HUES6 (cell line): ENCODE data around the gene CMC4.

Source experiments
- H3K27ac ChIP-seq: 2 replicates; pipeline ENCODE4 v1.7.0; 2013; ENCODE audit warnings: low read depth, mild to moderate bottlenecking, low read length, inconsistent platforms
- H3K27me3 ChIP-seq: 2 replicates; pipeline ENCODE4 v1.6.1; 2013; ENCODE audit warnings: low read length; ENCODE audit not compliant: control insufficient read depth, insufficient read depth
- H3K36me3 ChIP-seq: 2 replicates; pipeline ENCODE4 v1.6.1; 2013; ENCODE audit warnings: low read length; ENCODE audit not compliant: control insufficient read depth, insufficient read depth
- H3K4me1 ChIP-seq: 2 replicates; pipeline ENCODE4 v1.6.1; 2013; ENCODE audit warnings: low read length; ENCODE audit not compliant: control insufficient read depth, insufficient read depth
- H3K4me3 ChIP-seq: 2 replicates; pipeline ENCODE4 v1.5.1; 2013; ENCODE audit warnings: low read depth, low read length
- H3K9ac ChIP-seq: one replicate; pipeline ENCODE4 v1.6.1; 2013; ENCODE audit warnings: mild to moderate bottlenecking, low read length
- H3K9me3 ChIP-seq: 2 replicates; pipeline ENCODE4 v1.6.1; 2013; ENCODE audit warnings: low read depth, low read length; ENCODE audit not compliant: control insufficient read depth, insufficient read depth

CMC4 gene

DNA sequence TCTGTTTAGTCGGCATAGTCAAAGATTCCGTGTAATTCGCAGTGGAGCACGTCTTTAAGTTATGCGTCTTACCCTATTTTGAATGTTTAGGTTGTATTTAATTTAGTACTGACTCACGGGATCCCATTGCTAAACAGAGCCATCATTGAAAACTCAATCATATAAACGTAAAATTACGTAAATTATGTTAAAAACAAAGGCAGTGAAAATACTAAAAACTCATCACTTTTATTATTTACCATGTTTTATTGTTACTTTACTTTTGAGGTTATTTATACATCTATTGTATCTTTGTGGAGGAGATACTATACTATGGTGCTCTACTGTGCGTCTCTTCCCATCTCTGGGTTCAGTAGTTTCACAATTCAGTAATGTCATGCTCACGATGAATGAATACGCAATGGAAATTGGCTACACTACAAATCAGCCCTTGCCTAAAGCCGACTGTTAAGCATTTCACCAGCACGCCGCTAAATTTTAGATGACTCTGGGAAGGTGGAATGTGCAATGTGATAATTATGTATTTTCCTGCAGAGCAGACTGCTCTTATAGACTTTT lies 43.3 kb downstream of the CMC4 start:
- peak overlapping the region; percentile 80 for H3K4me3 ChIP-seq
- peak overlapping the region; percentile 98 for H3K9ac ChIP-seq
- H3K27ac ChIP-seq: peak overlapping the region; percentile 89; the same call in 1 of the 2 replicates
- no peaks in the 10 kb centered on the region for H3K27me3 ChIP-seq
- peaks cover 5% of the 10 kb centered on the region; the same call in 1 of the 2 replicates for H3K9me3 ChIP-seq
- H3K4me1 ChIP-seq: no peaks in the 10 kb centered on the region
- H3K36me3 ChIP-seq: no peaks in the 10 kb centered on the region

DNA sequence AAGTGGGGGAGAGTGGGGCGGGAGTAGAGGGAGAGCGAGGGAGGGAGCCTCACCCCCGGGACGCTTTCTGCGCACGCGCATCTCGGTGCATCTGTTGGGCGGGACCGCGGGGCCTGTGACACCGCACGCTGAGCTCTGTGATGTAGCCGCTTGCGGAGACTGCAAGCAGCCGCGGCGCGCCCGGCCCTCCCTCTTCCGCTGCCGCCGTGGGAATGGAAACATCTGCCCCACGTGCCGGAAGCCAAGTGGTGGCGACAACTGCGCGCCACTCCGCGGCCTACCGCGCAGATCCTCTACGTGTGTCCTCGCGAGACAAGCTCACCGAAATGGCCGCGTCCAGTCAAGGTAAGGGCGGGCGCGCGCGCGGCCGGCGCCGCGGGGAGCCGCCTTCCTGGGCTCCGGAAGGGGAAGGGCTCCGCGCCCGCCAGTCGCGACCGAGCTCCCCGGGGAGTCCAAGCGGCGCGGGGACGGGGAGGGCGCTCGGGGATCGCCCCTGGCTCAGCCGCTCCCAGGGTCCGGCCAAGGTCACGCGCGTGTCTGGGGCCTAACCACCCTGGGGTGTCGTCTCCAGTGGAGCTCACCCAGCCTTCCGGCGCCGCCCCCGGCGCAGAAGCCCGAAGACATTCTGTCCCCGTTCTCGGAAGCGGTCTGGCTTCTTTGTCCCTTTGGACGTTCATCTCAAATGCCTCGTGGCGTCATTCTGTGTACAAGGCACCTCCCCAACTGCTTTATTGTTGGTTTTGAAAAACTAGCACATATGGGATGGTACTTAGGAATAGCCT lies 44.0 kb downstream of the CMC4 start, which contains the start of gene FUNDC2:
FUNDC2 (plus strand) TSS at position 118 of the 782 bp plus-strand sequence; CDS start at position 213, 95 bp downstream.
- no peaks in the 10 kb centered on the region; the same call in 1 of the 2 replicates for H3K4me1 ChIP-seq
- H3K9ac ChIP-seq: peak within 1 kb of the TSS; percentile 98
- H3K27ac ChIP-seq: peak within 1 kb of the TSS; percentile 89; the same call in 1 of the 2 replicates
- peaks cover 5% of the 10 kb centered on the region; the same call in 1 of the 2 replicates for H3K9me3 ChIP-seq
- H3K4me3 ChIP-seq: peak within 1 kb of the TSS; percentile 80
- no peaks in the 10 kb centered on the region; the same call in 1 of the 2 replicates for H3K27me3 ChIP-seq
- H3K36me3 ChIP-seq: no peaks in the 10 kb centered on the region

DNA sequence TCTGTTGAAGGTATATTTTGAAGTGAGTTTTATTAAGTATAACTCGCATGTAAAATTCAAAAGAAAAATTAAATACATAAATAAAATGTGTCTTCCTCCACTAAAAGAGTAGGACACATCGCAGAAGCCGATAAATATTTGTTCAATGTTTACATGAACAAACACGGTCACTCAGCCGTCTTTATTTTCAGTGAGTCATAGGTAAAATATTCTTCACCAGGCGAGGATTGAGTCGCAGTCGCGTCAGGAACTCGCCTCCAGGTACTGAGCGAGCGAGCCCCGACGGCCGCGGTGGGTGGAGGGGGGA lies 44.6 kb downstream of the CMC4 start:
- Histone ChIP-seq H3K9ac (peak overlapping the region; percentile 98), H3K36me3 (no peaks in the 10 kb centered on the region), H3K27me3 (no peaks in the 10 kb centered on the region; the same call in 1 of the 2 replicates), H3K9me3 (peaks cover 5% of the 10 kb centered on the region; the same call in 1 of the 2 replicates), H3K4me1 (no peaks in the 10 kb centered on the region; the same call in 1 of the 2 replicates), H3K27ac (peak overlapping the region; percentile 68; the same call in 1 of the 2 replicates), H3K4me3 (peak overlapping the region; percentile 80)

DNA sequence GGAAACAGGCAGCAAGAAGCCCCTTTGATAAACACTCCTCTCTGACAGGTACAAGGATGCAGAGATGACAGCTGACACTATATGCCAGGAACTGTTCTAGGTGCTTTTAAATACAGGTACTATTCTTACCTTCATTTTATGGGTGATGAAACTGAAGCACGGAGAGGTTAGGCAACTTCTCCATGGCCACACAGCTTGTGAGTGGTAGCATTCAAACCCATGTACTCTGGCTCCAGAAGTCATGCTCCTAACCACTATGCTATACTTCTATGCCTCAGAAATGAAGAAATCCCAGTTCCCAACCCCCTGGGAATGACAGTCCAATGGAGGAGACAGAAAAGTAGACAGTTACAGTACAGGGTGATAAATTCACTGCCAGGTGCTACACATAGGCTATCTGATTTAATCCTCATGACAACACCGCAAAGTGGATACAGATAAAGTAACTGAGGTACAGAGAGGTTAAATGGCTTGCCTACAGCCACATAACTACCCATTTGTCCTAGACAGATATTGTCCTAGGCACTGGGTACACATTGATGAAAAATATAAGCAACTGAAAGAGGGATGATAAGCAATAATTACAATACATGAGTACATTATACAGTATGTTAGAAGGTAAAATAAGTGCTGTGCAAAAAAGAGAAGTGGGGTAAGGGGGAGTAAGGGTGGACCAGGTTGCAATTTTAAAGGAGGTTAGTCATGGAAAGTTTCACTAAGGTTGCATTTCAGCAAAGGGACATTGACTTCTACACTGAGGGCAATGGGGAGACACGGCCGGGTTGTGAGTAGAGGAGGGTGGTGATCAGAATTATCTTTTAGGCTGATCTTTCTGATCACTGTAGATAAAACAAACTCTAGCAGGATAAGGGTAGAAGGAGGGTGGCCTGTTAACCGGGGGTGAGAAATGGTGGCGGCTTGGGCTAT lies 46.8 kb downstream of the CMC4 start:
- no peaks in the 10 kb centered on the region; the same call in 1 of the 2 replicates for H3K4me1 ChIP-seq
- no peaks in the 10 kb centered on the region; the same call in 1 of the 2 replicates for H3K27me3 ChIP-seq
- no peak overlapping the region for H3K27ac ChIP-seq
- peaks cover 2% of the 10 kb centered on the region; the same call in 1 of the 2 replicates for H3K9me3 ChIP-seq
- H3K9ac ChIP-seq: no peak overlapping the region
- no peaks in the 10 kb centered on the region for H3K36me3 ChIP-seq
- H3K4me3 ChIP-seq: no peak overlapping the region

DNA sequence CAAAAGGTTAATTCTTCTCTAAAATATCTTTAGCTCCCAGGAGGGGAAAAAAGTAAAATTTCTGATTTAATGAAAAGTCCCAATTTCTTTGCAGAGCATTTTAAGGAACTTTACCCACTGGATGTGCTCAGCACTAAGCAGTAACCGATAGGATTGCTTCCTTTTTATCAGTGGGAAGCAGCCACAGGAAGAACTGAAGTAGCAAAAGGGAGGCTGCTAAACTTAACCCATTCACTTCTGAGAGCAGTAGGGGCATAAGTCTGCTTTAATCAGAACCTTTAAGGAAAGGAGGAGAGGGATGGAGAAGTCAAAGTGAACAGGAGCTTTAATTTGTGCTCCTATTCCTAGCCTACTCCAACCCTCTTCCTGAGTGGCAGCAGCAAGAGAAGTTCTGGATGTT lies 48.4 kb downstream of the CMC4 start, which contains the start of gene F8:
F8 (minus strand) TSS at position 139 of the 400 bp plus-strand sequence. CDS start 171 bp downstream, outside the sequence.
- Histone ChIP-seq H3K9me3 (no peaks in the 10 kb centered on the region; the same call in 1 of the 2 replicates), H3K27ac (no peak within 1 kb of the TSS), H3K4me1 (no peaks in the 10 kb centered on the region; the same call in 1 of the 2 replicates), H3K9ac (no peak within 1 kb of the TSS), H3K36me3 (no peaks in the 10 kb centered on the region), H3K27me3 (no peaks in the 10 kb centered on the region; the same call in 1 of the 2 replicates), H3K4me3 (no peak within 1 kb of the TSS)

DNA sequence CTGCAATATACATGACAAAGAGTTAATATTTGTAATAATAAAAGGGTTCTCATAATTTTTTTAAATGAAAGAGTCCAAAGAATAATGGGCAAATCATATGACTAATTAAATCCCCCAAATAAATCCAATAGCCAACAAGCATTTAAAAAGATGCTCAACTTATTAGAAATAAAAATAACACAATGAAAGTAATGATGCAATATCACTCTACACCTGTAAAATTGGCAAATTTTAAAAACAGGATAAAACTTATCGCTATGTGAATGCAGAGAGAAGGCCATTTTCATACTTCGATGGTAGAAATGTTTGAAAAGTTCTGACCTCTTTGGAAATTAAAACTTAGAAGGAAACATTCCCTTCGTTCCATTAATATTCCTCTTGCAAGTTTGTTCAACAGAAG lies 50.3 kb downstream of the CMC4 start:
- H3K36me3 ChIP-seq: no peaks in the 10 kb centered on the region
- H3K4me3 ChIP-seq: no peak overlapping the region
- no peaks in the 10 kb centered on the region; the same call in 1 of the 2 replicates for H3K4me1 ChIP-seq
- H3K27ac ChIP-seq: no peak overlapping the region
- no peak overlapping the region for H3K9ac ChIP-seq
- peaks cover under 1% of the 10 kb centered on the region; the same call in 1 of the 2 replicates for H3K9me3 ChIP-seq
- H3K27me3 ChIP-seq: no peaks in the 10 kb centered on the region; the same call in 1 of the 2 replicates
